ENCODE results near the gene CCDC177.
"Not testable (repeated sequence)": the region's sequence is repeated elsewhere in the genome, so short reads cannot be mapped to it uniquely, and the experiment has no call there.

The CCDC177 gene

DNA sequence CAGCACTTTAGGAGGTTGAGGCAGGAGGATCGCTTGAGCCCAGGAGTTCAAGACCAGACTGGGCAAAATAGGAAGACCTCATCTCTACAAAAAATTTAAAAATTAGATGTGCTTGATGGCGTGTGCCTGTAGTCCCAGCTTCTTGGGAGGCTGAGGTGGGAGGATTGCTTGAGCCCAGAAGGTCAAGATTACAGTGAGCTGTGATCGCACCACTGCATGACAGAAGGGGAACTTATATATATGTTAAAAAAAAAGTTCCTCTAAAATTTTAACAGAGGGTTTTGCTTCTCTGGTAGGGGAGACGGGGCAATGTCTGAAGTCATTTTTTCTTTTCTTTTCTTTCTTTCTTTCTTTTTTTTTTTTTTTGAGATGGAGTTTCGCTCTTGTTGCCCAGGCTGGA, 24.8 kb upstream of the CCDC177 start:
- not testable (repeated sequence) for DNase-seq

DNA sequence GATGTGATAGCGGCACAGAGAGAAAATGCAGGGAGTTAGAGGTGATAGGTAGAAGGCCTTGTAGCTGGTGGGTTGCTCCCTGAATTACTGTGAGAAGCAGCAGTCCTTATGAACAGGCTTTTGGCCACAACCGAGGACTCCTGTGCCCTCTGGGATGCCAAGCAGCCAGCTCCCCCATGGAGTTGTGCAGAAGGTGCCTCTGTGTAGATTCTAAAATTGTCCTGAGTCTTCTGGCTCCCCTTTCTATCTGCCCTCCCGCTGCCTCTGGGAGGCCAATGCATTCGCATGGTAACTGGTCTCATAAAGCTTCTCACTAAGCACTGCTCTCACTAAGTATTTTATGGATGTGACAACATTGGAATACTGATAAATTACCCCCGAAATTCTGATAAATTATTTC, 20.7 kb upstream of the CCDC177 start:
- DNase-seq: no peak

DNA sequence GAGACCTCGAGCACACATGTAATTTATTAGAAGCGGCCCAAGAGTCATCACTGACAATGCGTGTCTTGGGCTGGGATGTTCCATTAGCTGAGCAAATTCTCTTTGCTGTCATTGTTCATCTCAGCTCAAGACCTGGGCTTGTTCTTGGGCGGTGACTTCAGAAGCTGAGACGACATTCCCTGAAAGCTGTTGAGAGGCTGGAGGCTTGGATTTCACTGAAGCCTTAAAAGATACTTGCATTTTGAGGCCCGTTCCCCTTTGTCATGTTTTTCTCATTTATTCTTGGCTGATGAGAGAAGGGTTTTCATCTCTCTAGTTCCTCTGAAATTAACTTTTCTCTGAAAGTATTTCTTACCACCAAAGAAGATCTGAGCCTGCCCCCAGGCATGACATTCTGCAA, 20.2 kb upstream of the CCDC177 start:
- no peak for DNase-seq

- no peak for DNase-seq
Observed at GRCh38 chr14:69593018-69593677, 18.5 kb upstream of the CCDC177 start.

- DNase-seq: no peak
Observed at GRCh38 chr14:69591317-69591716, 16.6 kb upstream of the CCDC177 start.

GRCh38 chr14:69587389-69587788, 12.7 kb upstream of the CCDC177 start:
- no peak for DNase-seq

GRCh38 chr14:69586404-69586803, 11.7 kb upstream of the CCDC177 start:
- no peak for DNase-seq

GRCh38 chr14:69584389-69584788, 9.7 kb upstream of the CCDC177 start:
- DNase-seq: no peak

- DNase-seq: no peak
Observed at GRCh38 chr14:69582829-69583228, 8.2 kb upstream of the CCDC177 start.

DNA sequence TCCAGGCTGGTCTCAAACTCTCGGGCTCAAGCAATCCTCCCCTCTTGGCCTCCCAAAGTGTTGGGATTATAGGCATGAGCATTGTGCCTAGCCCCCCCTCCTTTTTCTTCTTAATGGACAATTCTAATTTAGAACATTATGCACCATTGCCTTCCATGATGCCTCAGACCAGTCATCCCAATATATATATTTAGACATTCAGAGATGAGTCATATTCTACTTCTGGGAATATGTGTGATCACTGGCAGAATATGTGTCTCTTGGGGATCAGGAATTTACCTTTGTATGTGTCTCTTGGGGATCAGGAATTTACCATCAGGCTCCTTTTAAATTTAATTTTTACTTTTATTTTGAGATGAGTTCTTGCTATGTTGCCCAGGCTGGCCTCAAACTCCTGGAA, 7.5 kb upstream of the CCDC177 start:
- no peak for DNase-seq

DNA sequence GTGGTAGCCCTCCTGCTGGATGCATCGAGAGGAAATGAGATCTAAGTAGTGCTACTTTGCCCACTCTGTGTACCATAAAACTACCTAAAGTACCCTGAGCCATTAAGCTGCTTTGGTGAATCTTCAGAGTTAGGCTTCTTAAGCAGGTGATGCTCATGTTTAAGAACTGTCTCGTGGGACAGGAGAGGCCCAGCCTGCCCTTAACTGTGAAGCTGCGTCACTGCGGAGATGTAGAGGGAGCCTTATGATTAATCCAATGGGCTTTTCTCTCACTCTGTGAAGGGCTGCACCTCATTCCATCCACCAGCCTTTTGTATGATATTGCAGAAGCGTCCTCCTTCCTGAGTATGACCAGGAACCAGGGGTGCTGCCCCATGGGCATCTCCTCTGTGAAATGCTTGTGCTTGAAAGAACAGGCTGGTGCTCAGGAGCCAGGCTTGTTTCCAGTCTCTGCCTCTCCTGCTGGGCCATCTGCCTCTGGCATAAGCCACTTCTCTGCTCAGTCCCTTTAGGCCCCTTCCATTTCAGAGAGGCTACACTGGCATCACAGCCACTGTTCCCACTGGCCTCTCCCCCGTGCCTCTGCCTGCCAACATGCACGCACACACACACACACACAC, 6.8 kb upstream of the CCDC177 start:
- DNase-seq: no peak

DNA sequence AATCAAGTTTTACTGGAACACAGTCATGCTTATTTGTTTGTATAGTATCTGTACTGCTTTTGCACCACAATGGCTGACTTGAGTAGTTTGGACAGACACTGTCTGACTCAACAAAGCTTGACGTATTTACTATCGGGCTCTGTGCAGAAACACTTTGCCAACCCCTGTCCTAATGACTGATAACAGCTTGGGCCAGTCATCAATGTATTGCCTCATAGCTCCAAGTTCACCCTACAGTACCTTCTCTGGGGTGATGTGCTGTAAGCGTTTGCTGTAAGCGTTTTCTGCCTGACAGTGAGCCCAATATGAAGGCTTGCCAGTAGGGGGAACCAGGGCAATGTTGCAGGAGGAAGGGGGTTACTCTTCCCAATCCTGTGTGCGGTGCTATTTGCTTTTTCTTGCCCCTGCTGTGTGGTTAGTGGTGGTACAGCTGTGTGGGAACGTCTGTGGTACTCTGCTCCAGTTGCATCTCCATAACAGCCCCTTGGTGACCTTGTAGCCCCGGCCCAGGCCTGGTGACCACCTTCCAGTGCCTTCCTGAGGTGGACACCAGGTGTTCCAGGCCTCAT, 5.4 kb upstream of the CCDC177 start:
- DNase-seq: no peak

DNA sequence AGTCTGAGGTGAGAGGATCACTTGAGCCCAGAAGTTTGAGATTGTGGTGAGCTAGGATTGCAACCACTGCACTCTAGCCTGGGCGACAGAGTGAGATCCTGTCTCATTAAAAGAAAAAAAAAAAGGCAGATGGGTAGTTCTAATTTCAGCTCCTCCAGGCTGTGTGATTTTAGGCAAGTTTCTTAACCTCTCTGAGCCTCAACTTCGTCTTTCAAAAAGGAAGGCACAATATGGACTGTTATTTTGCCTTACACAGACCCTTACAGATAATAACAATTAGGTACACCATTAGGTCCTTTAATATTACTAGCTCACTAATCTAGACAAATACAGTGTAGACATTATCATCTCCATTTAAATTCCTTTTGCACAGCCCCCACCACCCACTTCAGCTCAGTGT, 4.8 kb upstream of the CCDC177 start:
- no peak for DNase-seq

GRCh38 chr14:69574954-69575295, 254 bp upstream of the CCDC177 start:
- no peak for DNase-seq

GRCh38 chr14:69573831-69574262, 824 bp downstream of the CCDC177 start:
- DNase-seq: peak in 1 of 2 donors; percentile 7

DNA sequence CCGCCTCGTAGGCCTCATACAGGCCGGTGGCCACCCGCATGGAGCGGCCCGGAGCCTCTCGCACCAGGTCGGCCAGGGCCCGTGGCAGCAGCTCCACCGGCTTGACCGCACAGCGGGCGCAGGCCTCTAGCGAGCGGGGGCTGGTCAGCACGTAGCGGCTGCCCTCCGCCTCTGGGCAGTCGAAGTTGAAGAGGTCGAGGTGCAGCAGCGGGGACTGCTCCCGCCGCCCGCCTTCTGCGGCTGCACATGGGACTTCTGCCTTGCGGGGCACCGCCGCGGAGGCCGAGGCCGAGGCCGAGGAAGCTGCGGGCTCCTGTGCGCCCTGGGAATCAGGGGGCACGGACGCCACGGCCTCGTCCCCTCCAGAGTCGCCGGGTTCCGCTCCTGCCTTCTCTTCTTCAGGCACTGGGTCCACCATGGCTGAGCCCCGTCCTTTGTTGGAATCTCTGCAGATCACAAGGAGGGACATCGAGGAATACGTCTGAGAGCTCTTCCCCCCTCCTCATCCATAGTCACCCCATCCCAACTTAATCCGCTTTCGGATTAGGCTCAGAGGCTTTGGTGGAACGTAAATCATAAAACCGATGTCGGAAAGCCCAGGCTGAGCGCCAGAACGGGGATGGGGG, 1.4 kb downstream of the CCDC177 start:
- no peak for DNase-seq

GRCh38 chr14:69572841-69573135, 1.9 kb downstream of the CCDC177 start:
- DNase-seq: no peak

DNA sequence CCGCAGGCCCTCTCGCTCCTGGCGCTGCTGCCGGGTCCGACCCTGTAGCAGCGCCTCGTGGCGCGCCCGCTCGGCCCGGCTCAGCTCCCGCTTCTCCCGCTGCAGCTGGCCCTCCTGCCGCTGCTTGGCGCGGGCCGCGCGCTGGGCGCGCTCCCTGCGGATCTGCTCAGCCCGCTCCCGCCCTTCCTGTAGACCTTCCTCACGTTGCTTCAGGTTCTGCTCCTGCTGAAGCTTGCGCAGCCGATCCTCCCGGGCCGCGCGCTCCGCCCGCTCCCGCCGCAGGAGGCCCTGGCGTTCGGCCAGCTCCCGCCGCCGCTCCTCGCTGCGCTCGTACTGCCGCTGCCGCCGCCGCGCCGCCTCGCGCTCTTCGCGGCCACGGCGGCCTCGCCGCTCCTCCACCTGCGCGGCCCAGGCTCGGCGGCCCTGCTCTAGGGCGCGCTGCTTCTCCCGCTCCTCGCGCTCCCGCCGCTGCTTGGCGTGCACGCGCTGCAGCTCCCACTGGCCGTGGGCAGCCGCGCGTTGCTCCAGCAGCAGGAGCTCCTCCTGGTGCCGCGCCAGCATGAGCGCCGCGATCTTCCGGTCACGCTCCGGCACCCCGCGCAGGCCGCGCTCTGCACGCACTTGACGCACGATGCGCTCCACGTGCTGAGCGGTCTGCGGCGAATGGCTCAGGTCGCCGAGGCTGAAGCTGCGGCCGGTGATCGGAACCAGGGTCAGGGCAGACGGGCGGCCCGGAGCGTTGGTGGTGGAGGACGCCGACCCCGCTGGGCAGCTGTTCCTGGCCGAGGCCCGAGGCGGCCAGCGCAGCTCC, 2.4 kb downstream of the CCDC177 start:
- no peak for DNase-seq

DNA sequence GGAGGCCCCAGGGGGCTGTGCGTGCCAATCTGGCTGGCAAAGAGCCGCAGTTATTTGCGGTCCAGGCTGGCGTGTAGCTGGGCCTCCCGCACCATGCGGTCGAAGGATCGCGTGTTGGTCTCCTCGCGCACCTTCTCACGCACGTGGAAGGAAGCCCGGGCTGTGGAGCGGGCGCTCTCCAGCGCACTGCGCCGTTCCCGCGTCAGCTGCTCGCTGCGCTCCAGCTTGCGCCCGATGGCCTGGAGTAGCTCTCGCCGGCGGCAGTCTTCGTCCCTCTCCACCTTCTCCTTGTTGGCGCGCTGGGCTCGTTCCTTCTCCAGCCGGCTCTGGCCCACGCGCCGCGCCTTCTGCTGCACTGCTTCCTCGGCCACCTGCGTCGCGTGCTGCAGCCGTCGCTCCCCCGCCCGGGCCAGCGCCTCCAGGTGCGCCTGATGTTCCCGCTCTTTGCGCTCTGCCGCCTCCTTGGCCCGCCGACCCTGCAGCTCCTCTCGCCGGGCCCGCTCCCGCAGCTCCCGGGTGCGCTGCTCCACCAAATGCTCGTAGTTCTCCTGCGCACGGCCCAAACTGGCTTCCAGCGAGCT, 3.1 kb downstream of the CCDC177 start:
- no peak for DNase-seq

DNA sequence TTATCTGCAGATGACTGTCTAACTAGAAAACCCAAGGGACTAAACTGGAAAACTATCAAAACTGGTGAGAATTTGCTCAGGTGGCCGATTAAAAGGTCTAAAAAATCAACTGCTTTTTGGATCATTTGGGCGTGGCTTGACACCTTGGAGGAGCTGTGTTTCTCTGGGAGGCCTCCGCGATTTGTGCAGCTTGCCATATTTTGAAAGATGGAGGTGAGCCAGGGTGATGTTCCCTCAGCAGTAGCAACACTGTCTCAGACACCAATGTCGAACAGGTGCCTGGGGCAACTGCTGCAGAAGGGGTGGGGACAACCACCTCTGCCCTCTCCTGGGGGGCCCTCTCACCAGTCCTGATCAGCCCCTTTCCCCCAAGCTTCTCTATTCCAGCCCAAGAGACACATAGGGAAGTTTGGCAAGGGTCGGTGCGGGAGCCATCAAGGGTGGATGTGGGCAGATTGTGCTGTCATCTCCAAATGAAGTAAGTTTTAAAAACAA, 3.8 kb downstream of the CCDC177 start:
- DNase-seq: no peak

- no peak for DNase-seq
Observed at GRCh38 chr14:69569859-69570258, 4.8 kb downstream of the CCDC177 start.

GRCh38 chr14:69567563-69567962, 7.1 kb downstream of the CCDC177 start:
- no peak for DNase-seq

- no peak for DNase-seq
Observed at GRCh38 chr14:69561893-69562292, 12.8 kb downstream of the CCDC177 start.
